Liver (tissue), 9 donors: ENCODE data around the gene RNF126. TPM values are rescaled to one million over a fixed set of nuclear protein-coding genes. Genes with fewer than 3 reads are reported as not detected.

Experiments
- DNase-seq: peaks from one replicate; pipeline ENCODE4 v3.0.0-alpha.2; 2017; ENCODE audit warnings: low spot score
- H3K27ac ChIP-seq, 2 donors: one replicate each; pipeline ENCODE4 v1.7.0; 2013; ENCODE audit warnings: inconsistent platforms in 2 of 2, low read length in 2 of 2, control low read depth in 1 of 2, low read depth in 1 of 2, mild to moderate bottlenecking in 1 of 2
- H3K27me3 ChIP-seq, 4 donors: one replicate each; pipeline versions ENCODE4 v1.6.1 to v1.7.0; 2013; ENCODE audit warnings: low read length in 3 of 4, inconsistent platforms in 1 of 4, mild to moderate bottlenecking in 1 of 4, moderate library complexity in 1 of 4; ENCODE audit not compliant: control insufficient read depth in 4 of 4, insufficient read depth in 4 of 4
- H3K36me3 ChIP-seq, 4 donors: one replicate each; pipeline versions ENCODE4 v1.6.1 to v1.7.0; 2013; ENCODE audit warnings: low read length in 3 of 4, mild to moderate bottlenecking in 3 of 4, low read depth in 1 of 4, moderate library complexity in 1 of 4; ENCODE audit not compliant: control insufficient read depth in 4 of 4, insufficient read depth in 3 of 4
- H3K4me1 ChIP-seq, 4 donors: one replicate each; pipeline versions ENCODE4 v1.6.1 to v1.7.0; 2013; ENCODE audit warnings: low read length in 3 of 4, mild to moderate bottlenecking in 3 of 4, moderate library complexity in 1 of 4; ENCODE audit not compliant: control insufficient read depth in 4 of 4, insufficient read depth in 4 of 4
- H3K4me3 ChIP-seq, 3 donors: one replicate each; pipeline versions ENCODE4 v1.6.1 to v1.7.0; 2013; ENCODE audit warnings: low read length in 3 of 3, control low read depth in 1 of 3, low read depth in 1 of 3, mild to moderate bottlenecking in 1 of 3
- H3K9ac ChIP-seq, 2 donors: one replicate each; pipeline ENCODE4 v1.7.0; 2013; ENCODE audit warnings: low read length in 2 of 2, mild to moderate bottlenecking in 2 of 2, moderate library complexity in 2 of 2, control low read depth in 1 of 2, low read depth in 1 of 2
- H3K9me3 ChIP-seq, 4 donors: one replicate each; pipeline versions ENCODE4 v1.6.1 to v1.7.0; 2013; ENCODE audit warnings: low read length in 3 of 4; ENCODE audit not compliant: control insufficient read depth in 4 of 4
- EGR1 ChIP-seq, 2 donors: IDR thresholded peaks; 2 replicates each; pipeline ENCODE4 v1.6.1; 2016 to 2018; ENCODE audit warnings: antibody characterized with exemption in 2 of 2, low read depth in 2 of 2
- FOXA1 ChIP-seq: IDR thresholded peaks from 2 replicates; pipeline ENCODE4 v1.6.1; 2016; ENCODE audit warnings: antibody characterized with exemption
- FOXA2 ChIP-seq: IDR thresholded peaks from 2 replicates; pipeline ENCODE4 v1.6.1; 2016; ENCODE audit warnings: antibody characterized with exemption
- HNF4A ChIP-seq, 2 donors: conservative IDR thresholded peaks; 2 replicates each; pipeline ENCODE4 v1.6.1; 2016; ENCODE audit warnings: antibody characterized with exemption in 2 of 2, mild to moderate bottlenecking in 2 of 2
- JUND ChIP-seq, 2 donors: IDR thresholded peaks; 2 replicates each; pipeline ENCODE4 v1.6.1; 2016; ENCODE audit warnings: antibody characterized with exemption in 2 of 2
- RXRA ChIP-seq, 2 donors: IDR thresholded peaks; 2 replicates each; pipeline ENCODE4 v1.6.1; 2017 to 2018; ENCODE audit warnings: antibody characterized with exemption in 2 of 2, mild to moderate bottlenecking in 1 of 2
- SP1 ChIP-seq: IDR thresholded peaks from 2 replicates; pipeline ENCODE4 v1.6.1; 2018; ENCODE audit warnings: antibody characterized with exemption, mild to moderate bottlenecking
- YY1 ChIP-seq: IDR thresholded peaks from 2 replicates; pipeline ENCODE4 v1.6.1; 2016; ENCODE audit warnings: antibody characterized with exemption, mild to moderate bottlenecking
- ZBTB33 ChIP-seq: IDR thresholded peaks from 2 replicates; pipeline ENCODE4 v1.6.1; 2016; ENCODE audit warnings: antibody characterized with exemption
- WGBS: extraction: QIAGEN DNeasy Blood & Tissue Kit; methylation state at CpG from one replicate; pipeline ENCODE4 v1.1.7; 2013; 5-methylcytosine and 5-hydroxymethylcytosine counted together
- polyA plus RNA-seq, 2 donors: library from polyadenylated mRNA; stranded (reverse) in 1 of 2; unstranded in 1 of 2; fragments of 200-250 nt in 1 of 2; fragments of >200 nt in 1 of 2; fragmentation: Nextera tagmentation in 1 of 2; extraction: Ambion mirVana in 1 of 2; gene quantifications; one replicate each; pipeline versions ENCODE4 v1.2.1 to v1.2.3, GENCODE V29; 2013 to 2015
- total RNA-seq, 2 donors: library from RNA; depleted of rRNA; stranded (reverse); fragments of >200 nt; gene quantifications; one replicate each; pipeline ENCODE4 v1.2.3, GENCODE V29; 2014
- TF ChIP-seq, protein P1 (sequence below): IDR thresholded peaks from 2 replicates; pipeline ENCODE4 v1.6.1; 2016; ENCODE audit warnings: antibody characterized with exemption
- TF ChIP-seq, protein P2 (sequence below): IDR thresholded peaks from 2 replicates; pipeline ENCODE4 v1.6.1; 2016; ENCODE audit warnings: antibody characterized with exemption
- TF ChIP-seq, protein P3 (sequence below): fragments of 150-350 bp; IDR thresholded peaks from 2 replicates; pipeline ENCODE4 v1.5.1; 2017; ENCODE audit warnings: improper control_type of control experiment, low read depth, low read length; ENCODE audit not compliant: missing input control
- TF ChIP-seq, protein P4 (sequence below): IDR thresholded peaks from 2 replicates; pipeline ENCODE4 v1.6.1; 2016; ENCODE audit warnings: antibody characterized with exemption, mild to moderate bottlenecking
- donor health status: healthy.
- donor health status: healthy.
- donor health status: healthy.
- donor health status: healthy.
- donor health status: healthy.

The RNF126 gene
- total and polyA plus RNA-seq, 4 donors = 16.7 to 32.7 (median 24.1) TPM

DNA sequence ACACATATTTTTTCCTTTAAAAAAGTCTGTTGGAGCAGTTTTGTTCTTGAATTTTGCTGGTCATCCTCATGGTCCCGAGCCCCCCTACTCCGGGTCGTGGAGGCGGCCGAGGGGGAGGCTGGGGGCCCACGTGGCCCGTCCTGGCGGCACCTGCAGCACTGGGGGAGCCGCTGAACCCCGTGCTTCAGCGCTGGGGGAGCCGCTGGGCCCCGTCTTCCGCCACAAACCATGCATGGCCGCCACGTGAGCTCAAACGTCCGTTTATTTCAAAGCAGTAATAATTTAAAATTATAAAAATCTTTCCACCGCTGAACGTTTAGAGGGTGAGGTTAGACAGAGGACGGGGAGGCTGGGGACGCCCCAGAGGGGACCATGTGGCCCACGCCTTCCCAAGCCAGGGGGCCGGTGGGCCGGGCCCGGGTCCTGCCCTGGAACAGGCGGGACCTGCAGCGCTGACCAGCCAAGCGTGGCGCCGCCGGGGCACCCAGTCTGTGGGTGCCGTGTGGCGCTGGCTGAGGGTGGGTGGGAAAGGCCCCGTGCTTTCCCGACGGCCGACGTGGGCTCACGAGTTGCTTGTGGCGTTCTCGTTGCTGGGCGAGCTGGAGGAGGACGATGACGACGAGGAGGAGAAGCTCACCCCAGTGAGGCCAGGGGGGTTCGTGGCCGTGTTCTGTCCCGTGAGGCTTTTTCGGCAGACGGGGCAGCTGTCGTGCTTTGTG is 15.3 kb downstream of the RNF126 start:
- 96% methylated on average over 52 of the region's 52 CpGs for WGBS
- Histone ChIP-seq H3K27ac (no peak overlapping the region), H3K9me3 (no peaks in the 10 kb centered on the region), H3K27me3 (no peaks in the 10 kb centered on the region), H3K4me3 (no peak overlapping the region), H3K9ac (no peak overlapping the region), H3K36me3 (peaks cover 6 to 56% (median 27%) of the 10 kb centered on the region in 4 donors), H3K4me1 (no peaks in the 10 kb centered on the region)
- no peak for DNase-seq
- TF ChIP-seq, protein P1, sequence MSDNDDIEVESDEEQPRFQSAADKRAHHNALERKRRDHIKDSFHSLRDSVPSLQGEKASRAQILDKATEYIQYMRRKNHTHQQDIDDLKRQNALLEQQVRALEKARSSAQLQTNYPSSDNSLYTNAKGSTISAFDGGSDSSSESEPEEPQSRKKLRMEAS = no peak
- no peak for TF ChIP-seq FOXA1
- no peak for TF ChIP-seq EGR1 (IDR thresholded peaks at IDR 0.05; ENCODE audit: low read depth in 2 of 2)

DNA sequence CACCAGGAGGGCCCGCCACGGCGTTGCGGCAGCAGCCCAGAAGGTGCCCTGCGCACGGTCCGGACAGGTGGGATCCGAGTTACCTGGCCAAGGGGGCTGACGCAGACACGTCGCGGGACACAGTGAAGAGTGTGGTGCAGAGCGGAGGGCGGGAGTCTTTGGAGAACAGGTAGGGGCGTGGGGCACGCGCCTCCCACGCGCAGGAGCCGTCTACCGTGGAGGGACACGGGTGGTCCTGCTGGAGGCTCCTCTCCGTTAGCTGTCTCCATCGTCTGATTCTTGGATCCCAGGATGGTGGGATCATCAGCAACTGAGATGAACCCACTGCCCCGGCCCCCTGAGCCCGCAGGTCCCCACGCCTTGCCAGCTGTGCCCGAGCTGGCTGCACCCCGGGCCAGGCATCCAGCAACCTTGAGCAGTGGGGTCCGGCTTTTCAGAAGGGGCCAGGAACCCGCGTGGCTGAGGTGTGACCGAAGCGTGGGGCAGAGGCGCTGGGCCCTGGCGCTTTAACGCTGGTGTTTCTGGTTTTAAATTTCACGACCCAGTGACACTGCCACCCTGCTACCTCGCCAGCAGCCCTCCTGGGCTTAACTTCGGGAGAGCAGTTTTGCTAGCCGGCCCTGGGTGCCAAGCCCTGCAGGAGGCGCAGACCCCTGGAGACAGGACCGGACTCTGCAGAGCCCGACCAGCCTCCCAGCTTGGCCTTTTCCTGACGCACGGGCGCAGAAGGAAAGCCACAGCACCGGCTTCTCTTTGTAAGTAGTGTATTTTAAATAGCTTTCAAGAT is 16.0 kb downstream of the RNF126 start:
- WGBS = 97% methylated on average over 48 of the region's 48 CpGs
- Histone ChIP-seq H3K4me3 (no peak overlapping the region), H3K4me1 (no peaks in the 10 kb centered on the region), H3K9ac (no peak overlapping the region), H3K9me3 (no peaks in the 10 kb centered on the region), H3K27me3 (no peaks in the 10 kb centered on the region), H3K27ac (no peak overlapping the region), H3K36me3 (peaks cover 6 to 49% (median 26%) of the 10 kb centered on the region in 4 donors)
- no peak for DNase-seq
- TF ChIP-seq SP1 (no peak), ZBTB33 (no peak), FOXA1 (no peak), YY1 (no peak)
- TF ChIP-seq, protein P2, sequence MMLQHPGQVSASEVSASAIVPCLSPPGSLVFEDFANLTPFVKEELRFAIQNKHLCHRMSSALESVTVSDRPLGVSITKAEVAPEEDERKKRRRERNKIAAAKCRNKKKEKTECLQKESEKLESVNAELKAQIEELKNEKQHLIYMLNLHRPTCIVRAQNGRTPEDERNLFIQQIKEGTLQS = no peak

DNA sequence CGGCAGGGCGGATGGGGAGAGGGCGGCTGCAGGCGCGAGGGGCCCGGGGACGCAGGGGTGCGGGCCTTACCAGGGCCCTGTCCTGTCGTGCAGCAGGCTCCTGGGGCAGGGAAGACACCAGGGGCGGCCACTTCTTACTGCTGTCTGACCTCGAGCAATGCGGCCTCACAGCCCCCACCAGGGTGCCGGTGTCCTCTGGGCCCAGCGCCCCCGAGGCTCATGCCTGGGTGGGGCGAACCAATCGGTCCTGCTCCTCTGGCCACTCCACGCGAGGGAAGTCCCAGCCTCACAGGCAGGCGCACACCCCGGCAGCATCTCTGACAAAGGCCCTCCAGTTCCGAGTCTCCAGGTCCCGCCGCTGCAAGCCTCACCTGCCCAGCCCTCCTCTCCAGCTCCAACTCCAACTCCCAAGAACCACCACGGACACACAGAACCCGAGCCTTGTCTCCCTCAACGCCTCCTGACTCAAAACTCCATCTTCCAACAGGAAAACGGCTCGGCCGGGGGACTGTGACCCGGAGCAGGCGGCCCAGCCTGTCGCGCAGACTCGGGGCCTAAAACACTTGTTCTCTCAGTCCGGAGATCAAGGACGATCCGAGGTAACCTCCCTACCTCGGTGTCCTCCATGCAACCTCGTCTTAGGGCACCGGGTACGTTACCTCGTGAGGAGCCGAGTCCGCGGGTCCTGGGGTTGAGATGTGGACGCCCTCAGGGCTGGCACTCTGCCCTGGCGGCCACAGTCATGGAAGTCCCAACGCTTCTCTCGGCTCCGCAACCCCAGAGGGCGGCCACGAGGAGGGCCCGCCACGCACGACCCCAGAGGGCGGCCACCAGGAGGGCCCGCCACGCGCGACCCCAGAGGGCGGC is 16.9 kb downstream of the RNF126 start:
- Histone ChIP-seq H3K27ac (no peak overlapping the region), H3K9ac (no peak overlapping the region), H3K36me3 (peaks cover 3 to 43% (median 22%) of the 10 kb centered on the region in 4 donors), H3K27me3 (no peaks in the 10 kb centered on the region), H3K4me3 (no peak overlapping the region), H3K9me3 (no peaks in the 10 kb centered on the region), H3K4me1 (no peaks in the 10 kb centered on the region)
- TF ChIP-seq, protein P3, sequence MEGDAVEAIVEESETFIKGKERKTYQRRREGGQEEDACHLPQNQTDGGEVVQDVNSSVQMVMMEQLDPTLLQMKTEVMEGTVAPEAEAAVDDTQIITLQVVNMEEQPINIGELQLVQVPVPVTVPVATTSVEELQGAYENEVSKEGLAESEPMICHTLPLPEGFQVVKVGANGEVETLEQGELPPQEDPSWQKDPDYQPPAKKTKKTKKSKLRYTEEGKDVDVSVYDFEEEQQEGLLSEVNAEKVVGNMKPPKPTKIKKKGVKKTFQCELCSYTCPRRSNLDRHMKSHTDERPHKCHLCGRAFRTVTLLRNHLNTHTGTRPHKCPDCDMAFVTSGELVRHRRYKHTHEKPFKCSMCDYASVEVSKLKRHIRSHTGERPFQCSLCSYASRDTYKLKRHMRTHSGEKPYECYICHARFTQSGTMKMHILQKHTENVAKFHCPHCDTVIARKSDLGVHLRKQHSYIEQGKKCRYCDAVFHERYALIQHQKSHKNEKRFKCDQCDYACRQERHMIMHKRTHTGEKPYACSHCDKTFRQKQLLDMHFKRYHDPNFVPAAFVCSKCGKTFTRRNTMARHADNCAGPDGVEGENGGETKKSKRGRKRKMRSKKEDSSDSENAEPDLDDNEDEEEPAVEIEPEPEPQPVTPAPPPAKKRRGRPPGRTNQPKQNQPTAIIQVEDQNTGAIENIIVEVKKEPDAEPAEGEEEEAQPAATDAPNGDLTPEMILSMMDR = no peak
- TF ChIP-seq ZBTB33 (no peak), RXRA (IDR thresholded peaks at IDR 0.05) (no peak), HNF4A (conservative IDR thresholded peaks at IDR 0.05) (no peak), FOXA2 (no peak), JUND (IDR thresholded peaks at IDR 0.05) (no peak)
- TF ChIP-seq, protein P1 = no peak
- TF ChIP-seq, protein P4, sequence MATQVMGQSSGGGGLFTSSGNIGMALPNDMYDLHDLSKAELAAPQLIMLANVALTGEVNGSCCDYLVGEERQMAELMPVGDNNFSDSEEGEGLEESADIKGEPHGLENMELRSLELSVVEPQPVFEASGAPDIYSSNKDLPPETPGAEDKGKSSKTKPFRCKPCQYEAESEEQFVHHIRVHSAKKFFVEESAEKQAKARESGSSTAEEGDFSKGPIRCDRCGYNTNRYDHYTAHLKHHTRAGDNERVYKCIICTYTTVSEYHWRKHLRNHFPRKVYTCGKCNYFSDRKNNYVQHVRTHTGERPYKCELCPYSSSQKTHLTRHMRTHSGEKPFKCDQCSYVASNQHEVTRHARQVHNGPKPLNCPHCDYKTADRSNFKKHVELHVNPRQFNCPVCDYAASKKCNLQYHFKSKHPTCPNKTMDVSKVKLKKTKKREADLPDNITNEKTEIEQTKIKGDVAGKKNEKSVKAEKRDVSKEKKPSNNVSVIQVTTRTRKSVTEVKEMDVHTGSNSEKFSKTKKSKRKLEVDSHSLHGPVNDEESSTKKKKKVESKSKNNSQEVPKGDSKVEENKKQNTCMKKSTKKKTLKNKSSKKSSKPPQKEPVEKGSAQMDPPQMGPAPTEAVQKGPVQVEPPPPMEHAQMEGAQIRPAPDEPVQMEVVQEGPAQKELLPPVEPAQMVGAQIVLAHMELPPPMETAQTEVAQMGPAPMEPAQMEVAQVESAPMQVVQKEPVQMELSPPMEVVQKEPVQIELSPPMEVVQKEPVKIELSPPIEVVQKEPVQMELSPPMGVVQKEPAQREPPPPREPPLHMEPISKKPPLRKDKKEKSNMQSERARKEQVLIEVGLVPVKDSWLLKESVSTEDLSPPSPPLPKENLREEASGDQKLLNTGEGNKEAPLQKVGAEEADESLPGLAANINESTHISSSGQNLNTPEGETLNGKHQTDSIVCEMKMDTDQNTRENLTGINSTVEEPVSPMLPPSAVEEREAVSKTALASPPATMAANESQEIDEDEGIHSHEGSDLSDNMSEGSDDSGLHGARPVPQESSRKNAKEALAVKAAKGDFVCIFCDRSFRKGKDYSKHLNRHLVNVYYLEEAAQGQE = no peak
- no peak for DNase-seq
- WGBS = 95% methylated on average over 62 of the region's 62 CpGs
